BLaER1 treated with 17β-estradiol and CSF1 and Interleukin-3, amounts not matched to agents 10 nM and 100 nM (cell line): Measurements from ENCODE around the gene ATXN7L1.

Experiments used
- H3K27ac ChIP-seq, 11 experiments: shearing (Covaris generic); formaldehyde crosslinking; 2 replicates each; pipeline ENCODE4 v1.8.1; 2022
- H3K27me3 ChIP-seq, 11 experiments: shearing (Covaris generic); formaldehyde crosslinking; 2 replicates each; pipeline ENCODE4 v1.8.1; 2022
- H3K36me3 ChIP-seq, 11 experiments: shearing (Covaris generic); formaldehyde crosslinking; 2 replicates each; pipeline ENCODE4 v1.8.1; 2022
- H3K4me1 ChIP-seq, 10 experiments: shearing (Covaris generic); formaldehyde crosslinking; 2 replicates each; pipeline ENCODE4 v1.8.1; 2022
- H3K4me2 ChIP-seq, 11 experiments: shearing (Covaris generic); formaldehyde crosslinking; 2 replicates each; pipeline ENCODE4 v1.8.1; 2022
- H3K4me3 ChIP-seq, 10 experiments: shearing (Covaris generic); formaldehyde crosslinking; 2 replicates each; pipeline ENCODE4 v1.8.1; 2022
- H3K9ac ChIP-seq, 11 experiments: shearing (Covaris generic); formaldehyde crosslinking; 2 replicates each; pipeline ENCODE4 v1.8.1; 2022
- H3K9me3 ChIP-seq, 11 experiments: shearing (Covaris generic); formaldehyde crosslinking; replicated peaks in 1 of 11; 2 replicates each; pipeline ENCODE4 v1.8.1; 2022
- H4K20me1 ChIP-seq, 11 experiments: shearing (Covaris generic); formaldehyde crosslinking; 2 replicates each; pipeline ENCODE4 v1.8.1; 2022
- Cebpa-rat ChIP-seq, 11 experiments: shearing (Covaris generic); IDR thresholded peaks; 2 replicates each; pipeline ENCODE4 v1.8.1; 2022

ATXN7L1 gene

DNA sequence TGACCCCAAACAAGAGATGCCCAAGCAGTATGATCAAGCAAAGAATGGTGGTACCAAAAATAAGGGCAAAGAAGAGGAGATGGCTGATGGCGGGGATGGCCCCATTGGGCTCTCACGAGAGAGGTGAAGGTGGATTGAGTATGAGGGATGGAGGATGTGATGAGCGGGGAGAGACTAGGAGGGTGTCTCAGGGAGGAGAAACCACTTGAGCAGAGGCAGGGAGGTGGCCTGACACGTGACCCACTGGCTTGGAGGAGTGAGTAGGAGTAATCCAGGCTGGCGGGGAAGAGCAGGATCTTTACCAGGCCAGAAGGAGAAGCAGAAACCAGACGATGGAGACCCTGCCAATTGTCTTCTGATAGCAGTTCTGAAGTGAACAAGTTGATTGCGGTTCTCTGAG is 33.3 kb upstream of the ATXN7L1 start:
- Histone ChIP-seq H3K27me3 (no peaks in the 10 kb centered on the region), H3K36me3 (no peaks in the 10 kb centered on the region), H3K4me1 (no peaks in the 10 kb centered on the region), H3K9me3 (peaks cover 10 to 18% (median 15%) of the 10 kb centered on the region in 11 experiments), H3K9ac (no peak overlapping the region), H3K27ac (no peak overlapping the region), H3K4me3 (no peak overlapping the region), H3K4me2 (no peak overlapping the region), H4K20me1 (no peaks in the 10 kb centered on the region)
- TF ChIP-seq Cebpa-rat (IDR thresholded peaks at IDR 0.05), result no peak

DNA sequence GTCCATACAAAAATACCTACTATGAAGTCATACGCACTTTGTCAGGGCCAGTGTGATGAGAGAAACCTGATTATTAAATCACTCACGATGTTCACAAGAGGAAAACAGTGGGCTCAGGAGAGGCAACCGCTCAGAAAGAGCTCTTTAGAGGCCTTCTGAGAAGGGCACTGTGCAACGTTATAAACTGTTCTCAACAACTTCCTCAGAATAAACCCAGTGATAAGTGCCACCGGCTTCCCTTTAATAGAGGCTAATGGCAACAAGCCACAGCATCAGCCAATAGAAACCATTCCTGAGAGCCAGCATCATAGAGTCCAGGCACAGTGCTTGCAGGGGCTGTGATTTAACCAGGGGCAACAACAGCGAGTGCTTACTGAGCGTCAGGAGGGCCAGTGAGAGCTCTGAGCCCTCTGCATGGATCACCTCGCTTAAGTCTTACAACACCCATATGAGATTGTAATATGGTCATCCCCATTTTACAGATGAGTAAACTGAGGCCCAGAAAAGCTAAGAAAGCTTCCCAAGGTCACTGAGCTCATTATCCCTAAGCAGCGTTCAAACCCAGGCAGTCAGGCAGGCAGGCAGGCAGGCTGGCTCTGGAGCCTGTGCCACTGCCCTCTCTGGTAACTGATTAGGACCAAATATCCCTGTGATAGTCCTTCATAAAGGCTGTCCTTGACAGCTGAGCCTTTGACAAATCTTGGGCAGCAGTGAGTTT is 30.9 kb upstream of the ATXN7L1 start:
- Histone ChIP-seq H3K27me3 (no peaks in the 10 kb centered on the region), H4K20me1 (no peaks in the 10 kb centered on the region), H3K9me3 (peaks cover 11 to 23% (median 15%) of the 10 kb centered on the region in 11 experiments), H3K9ac (no peak overlapping the region), H3K36me3 (no peaks in the 10 kb centered on the region), H3K27ac (no peak overlapping the region), H3K4me2 (no peak overlapping the region), H3K4me3 (no peak overlapping the region), H3K4me1 (no peaks in the 10 kb centered on the region)
- TF ChIP-seq Cebpa-rat (IDR thresholded peaks at IDR 0.05), result no peak

DNA sequence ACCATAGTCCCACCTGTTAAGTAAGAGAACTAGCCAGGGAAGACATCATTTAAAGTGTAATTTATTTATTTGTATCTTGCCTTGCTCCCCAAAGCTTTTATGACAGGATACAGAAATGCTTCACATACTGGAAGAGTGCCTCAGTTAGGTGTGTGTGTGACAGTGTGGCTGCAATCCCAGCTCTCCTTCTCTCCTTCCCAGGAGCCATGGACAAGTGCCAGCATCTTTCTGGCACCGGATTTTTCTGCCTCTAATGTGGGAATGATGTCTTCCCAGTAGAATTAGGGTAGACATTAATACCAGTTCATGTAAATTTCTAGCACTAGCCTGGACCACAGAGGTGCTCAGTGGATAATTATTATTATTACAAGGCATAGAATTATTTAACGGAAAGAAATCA is 30.3 kb upstream of the ATXN7L1 start:
- no peak overlapping the region for H3K27ac ChIP-seq
- no peak overlapping the region for H3K9ac ChIP-seq
- no peaks in the 10 kb centered on the region for H4K20me1 ChIP-seq
- no peak for TF ChIP-seq Cebpa-rat (IDR thresholded peaks at IDR 0.05)
- H3K9me3 ChIP-seq, result peaks cover 11 to 23% (median 15%) of the 10 kb centered on the region in 11 experiments
- no peaks in the 10 kb centered on the region for H3K36me3 ChIP-seq
- H3K4me2 ChIP-seq, result no peak overlapping the region
- no peak overlapping the region for H3K4me3 ChIP-seq
- no peaks in the 10 kb centered on the region for H3K4me1 ChIP-seq
- no peaks in the 10 kb centered on the region for H3K27me3 ChIP-seq

DNA sequence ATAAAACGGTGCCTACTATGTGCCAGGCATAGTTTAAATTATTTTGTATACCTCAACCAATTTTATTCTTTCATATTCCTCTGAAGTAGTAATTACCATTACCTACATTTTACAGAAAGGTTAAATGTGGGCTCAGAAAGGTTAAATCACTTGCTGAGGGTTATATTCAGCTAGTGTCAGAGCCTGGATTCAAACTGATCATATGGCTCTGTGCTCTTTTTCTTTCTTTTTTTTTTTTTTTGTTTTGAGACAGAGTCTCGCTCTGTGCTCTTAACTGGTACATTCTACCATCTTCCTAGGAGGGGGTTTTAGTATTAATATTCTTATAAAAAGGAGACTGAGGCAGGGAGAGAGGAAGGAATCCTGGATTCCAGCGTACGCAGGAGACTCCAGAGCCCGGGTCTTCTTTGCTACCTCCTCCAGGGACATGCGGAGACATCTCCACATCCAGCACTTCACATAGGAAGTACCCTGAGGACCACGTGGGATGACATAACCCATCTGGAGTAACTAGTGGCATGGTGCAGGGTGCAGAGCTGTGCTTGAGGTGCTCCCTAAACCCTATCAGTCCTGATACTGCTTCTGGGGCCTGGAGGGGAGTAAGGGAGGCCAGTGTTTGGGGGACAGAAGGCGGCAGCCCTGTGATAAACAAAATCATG is 29.6 kb upstream of the ATXN7L1 start:
- no peak overlapping the region for H3K4me3 ChIP-seq
- H3K4me2 ChIP-seq, result no peak overlapping the region
- no peaks in the 10 kb centered on the region for H3K27me3 ChIP-seq
- no peak overlapping the region for H3K9ac ChIP-seq
- H3K27ac ChIP-seq, result no peak overlapping the region
- TF ChIP-seq Cebpa-rat (IDR thresholded peaks at IDR 0.05), result no peak
- H3K36me3 ChIP-seq, result no peaks in the 10 kb centered on the region
- peaks cover 6 to 18% (median 11%) of the 10 kb centered on the region in 11 experiments for H3K9me3 ChIP-seq
- no peaks in the 10 kb centered on the region for H4K20me1 ChIP-seq
- no peaks in the 10 kb centered on the region for H3K4me1 ChIP-seq

DNA sequence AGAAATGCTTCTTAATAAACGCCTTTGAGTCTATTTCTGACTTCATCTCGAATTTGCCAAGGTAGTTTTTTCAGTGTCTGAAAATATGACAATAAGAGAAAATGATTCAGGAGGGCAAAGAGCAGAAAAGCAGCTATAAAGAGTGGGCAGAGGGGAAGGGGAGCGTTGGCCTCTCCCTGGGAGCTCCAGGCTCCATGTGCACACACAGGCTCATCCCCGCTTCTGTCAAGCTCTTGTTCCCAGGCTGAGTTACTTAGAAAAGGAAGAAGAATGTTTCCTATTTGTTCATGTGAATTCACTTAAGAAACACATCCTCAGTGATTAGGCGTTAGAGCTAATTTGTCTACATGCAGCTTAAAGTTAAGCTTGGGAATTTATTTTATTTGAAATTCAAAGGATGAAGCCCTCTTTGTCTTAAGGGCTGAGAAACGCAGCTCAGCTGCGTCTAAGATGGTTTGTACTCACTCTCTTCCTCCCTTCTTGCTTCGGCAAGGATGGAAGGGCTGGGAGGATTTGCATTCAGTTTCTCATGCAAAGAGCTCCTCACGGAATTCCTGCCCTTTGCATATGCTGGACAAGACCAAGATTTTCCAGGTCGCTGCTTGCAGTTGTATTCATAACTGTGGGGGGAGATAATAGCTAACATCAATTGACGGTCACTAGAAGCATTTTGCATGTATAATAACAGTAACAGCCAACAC is 29.0 kb upstream of the ATXN7L1 start:
- TF ChIP-seq Cebpa-rat (IDR thresholded peaks at IDR 0.05), result no peak
- no peaks in the 10 kb centered on the region for H3K4me1 ChIP-seq
- H3K9me3 ChIP-seq, result peaks cover 0 to 12% (median 4%) of the 10 kb centered on the region in 11 experiments; a peak in 12 of 22 replicates
- H3K27ac ChIP-seq, result no peak overlapping the region
- H3K9ac ChIP-seq, result no peak overlapping the region
- H3K4me2 ChIP-seq, result no peak overlapping the region
- H3K36me3 ChIP-seq, result no peaks in the 10 kb centered on the region
- no peak overlapping the region for H3K4me3 ChIP-seq
- no peaks in the 10 kb centered on the region for H4K20me1 ChIP-seq
- H3K27me3 ChIP-seq, result no peaks in the 10 kb centered on the region

DNA sequence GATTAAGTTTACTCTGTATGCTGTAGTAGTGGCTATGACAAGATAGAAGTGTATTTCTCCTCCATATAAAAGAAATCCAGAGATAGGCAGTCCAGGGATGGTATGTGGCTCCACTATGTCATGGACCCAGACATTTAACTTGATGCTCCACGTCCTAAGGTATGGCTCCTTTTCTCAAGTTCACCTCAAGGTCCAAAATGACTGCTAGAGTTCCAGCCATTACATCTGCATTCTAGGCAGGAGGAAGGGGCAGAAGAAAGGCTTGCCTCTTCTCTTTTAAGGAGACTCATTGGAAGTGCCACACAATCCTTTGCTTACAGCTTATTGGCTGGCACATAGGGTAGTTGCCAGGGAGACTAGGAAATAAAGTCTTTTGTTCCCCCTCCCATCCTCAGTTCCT is 27.7 kb upstream of the ATXN7L1 start:
- Histone ChIP-seq H3K9ac (no peak overlapping the region), H3K27me3 (no peaks in the 10 kb centered on the region), H3K27ac (no peak overlapping the region), H3K4me3 (no peak overlapping the region), H4K20me1 (no peaks in the 10 kb centered on the region), H3K4me2 (no peak overlapping the region), H3K9me3 (peaks cover 0 to 5% (median 0%) of the 10 kb centered on the region in 11 experiments; a peak in 1 of 22 replicates), H3K4me1 (no peaks in the 10 kb centered on the region), H3K36me3 (no peaks in the 10 kb centered on the region)
- TF ChIP-seq Cebpa-rat (IDR thresholded peaks at IDR 0.05), result no peak

DNA sequence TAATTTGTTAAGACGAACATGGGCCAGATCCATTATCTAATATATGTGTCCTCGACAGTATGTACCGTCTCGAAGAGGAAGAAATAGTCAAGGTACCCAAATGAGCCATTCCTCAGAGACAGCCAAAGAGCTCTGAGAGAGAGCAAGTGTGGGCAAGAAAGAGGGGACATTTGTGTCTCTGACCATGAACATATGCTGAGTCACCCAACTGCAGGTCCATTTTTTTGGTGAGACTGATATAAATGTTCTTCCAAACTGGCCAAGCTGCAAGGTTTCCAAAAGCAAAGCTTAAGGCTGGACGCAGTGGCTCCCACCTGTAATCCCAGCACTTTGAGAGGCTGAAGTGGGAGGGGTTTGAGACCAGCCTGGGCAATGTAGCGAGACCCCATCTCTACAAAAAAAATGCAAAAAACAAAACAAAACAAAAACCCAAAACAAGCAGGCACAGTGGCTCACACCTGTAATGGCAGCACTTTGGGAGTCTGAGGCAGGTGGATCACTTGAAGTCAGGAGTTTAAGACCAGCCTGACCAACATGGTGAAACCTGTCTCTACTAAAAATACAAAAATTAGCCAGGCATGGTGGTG is 26.0 kb upstream of the ATXN7L1 start:
- no peaks in the 10 kb centered on the region for H3K4me1 ChIP-seq
- no peak overlapping the region for H3K27ac ChIP-seq
- no peak overlapping the region for H3K9ac ChIP-seq
- no peak overlapping the region for H3K4me2 ChIP-seq
- peaks cover 0 to 5% (median 0%) of the 10 kb centered on the region in 11 experiments; a peak in 1 of 22 replicates for H3K9me3 ChIP-seq
- H4K20me1 ChIP-seq, result no peaks in the 10 kb centered on the region
- H3K36me3 ChIP-seq, result no peaks in the 10 kb centered on the region
- TF ChIP-seq Cebpa-rat (IDR thresholded peaks at IDR 0.05), result no peak
- H3K4me3 ChIP-seq, result no peak overlapping the region
- H3K27me3 ChIP-seq, result no peaks in the 10 kb centered on the region

DNA sequence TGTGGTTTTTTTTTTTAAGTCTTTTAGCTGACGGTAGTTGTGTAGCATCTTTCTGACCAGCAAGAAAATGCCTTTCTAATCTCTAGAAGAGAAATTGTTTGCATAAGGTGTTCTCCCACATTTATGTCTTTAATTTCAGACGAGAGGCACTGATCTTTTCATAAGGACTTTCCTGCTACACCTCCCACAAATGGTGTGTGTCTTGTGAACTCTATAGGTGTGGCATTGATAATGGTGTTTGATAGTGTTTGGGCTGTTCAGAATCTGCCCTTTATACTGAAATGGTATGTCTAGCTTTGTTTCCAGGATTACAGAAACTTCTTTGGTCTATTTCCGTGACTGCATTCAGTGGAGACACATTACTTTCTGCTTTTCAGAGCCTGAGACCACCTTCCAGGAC is 21.6 kb upstream of the ATXN7L1 start:
- H3K4me1 ChIP-seq, result no peaks in the 10 kb centered on the region

DNA sequence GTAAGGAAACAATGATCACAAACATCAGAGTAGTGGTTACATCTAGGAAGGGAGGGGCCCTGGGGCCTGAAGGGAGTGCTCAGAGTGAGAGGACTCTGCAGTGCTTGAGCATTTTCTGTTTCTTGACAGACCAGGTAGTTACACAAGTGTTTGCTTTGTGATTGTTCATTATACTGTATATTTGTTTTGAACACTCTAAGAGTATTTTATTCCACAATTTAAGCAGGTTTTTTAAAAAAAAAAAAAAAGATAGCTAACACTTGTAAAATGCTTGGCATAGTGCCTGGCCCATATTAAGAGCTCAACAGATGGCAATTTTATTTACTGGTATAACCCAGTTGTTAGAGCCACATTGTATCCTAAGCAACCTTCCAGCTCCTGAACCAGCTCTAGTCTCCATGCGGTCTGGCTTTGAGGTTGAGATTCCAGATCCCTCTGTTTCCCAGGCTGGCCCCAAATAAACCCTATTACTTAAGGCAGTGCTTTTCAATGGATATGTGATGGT is 20.1 kb upstream of the ATXN7L1 start:
- H4K20me1 ChIP-seq, result no peaks in the 10 kb centered on the region
- H3K9me3 ChIP-seq, result no peaks in the 10 kb centered on the region
- no peak for TF ChIP-seq Cebpa-rat (IDR thresholded peaks at IDR 0.05)
- no peak overlapping the region for H3K27ac ChIP-seq
- H3K4me2 ChIP-seq, result no peak overlapping the region
- H3K36me3 ChIP-seq, result no peaks in the 10 kb centered on the region
- H3K4me1 ChIP-seq, result no peaks in the 10 kb centered on the region
- no peak overlapping the region for H3K9ac ChIP-seq
- no peak overlapping the region for H3K4me3 ChIP-seq
- H3K27me3 ChIP-seq, result no peaks in the 10 kb centered on the region

More for the DNA sequence above, 21.6 kb upstream of the ATXN7L1 start:
- Histone ChIP-seq H3K36me3 (no peaks in the 10 kb centered on the region), H3K4me3 (no peak overlapping the region), H3K27me3 (no peaks in the 10 kb centered on the region), H3K9me3 (no peaks in the 10 kb centered on the region), H4K20me1 (no peaks in the 10 kb centered on the region), H3K4me2 (no peak overlapping the region), H3K9ac (no peak overlapping the region), H3K27ac (no peak overlapping the region)
- no peak for TF ChIP-seq Cebpa-rat (IDR thresholded peaks at IDR 0.05)
